Measurements from ENCODE around the gene GPR63.

The GPR63 gene

DNA sequence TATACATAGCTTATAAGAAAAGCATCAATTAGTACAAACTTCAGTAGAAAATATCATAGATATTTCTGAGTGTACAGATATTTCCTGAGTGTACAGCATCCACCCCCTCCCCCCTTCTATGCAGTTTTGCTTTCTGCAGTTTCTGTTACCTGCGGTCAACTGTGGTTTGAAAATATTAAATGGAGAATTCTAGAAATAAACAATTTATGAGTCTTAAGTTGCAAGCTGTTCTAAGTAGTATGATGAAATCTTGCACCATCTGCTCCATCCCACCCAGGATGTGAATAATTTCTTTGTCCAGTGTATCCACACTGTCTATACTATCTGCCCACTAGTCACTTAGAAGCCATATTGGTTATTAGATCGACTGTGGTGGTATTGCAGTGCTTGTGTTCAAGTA, 15.8 kb upstream of the GPR63 start:
- Histone ChIP-seq H3K4me1 (ENCODE audit: control insufficient read depth, low read depth, low read length) (no peaks in the 10 kb centered on the region), H3K27ac (ENCODE audit: low read length) (no peak overlapping the region), H3K9me3 (ENCODE audit: control insufficient read depth, low read depth, low read length) (no peaks in the 10 kb centered on the region), H3K36me3 (ENCODE audit: control insufficient read depth, low read depth, low read length) (no peaks in the 10 kb centered on the region), H3K4me3 (ENCODE audit: low read length) (no peak overlapping the region), H3K27me3 (ENCODE audit: control insufficient read depth, insufficient read depth, low read length) (no peaks in the 10 kb centered on the region), H3K9ac (ENCODE audit: low read length) (no peak overlapping the region)

DNA sequence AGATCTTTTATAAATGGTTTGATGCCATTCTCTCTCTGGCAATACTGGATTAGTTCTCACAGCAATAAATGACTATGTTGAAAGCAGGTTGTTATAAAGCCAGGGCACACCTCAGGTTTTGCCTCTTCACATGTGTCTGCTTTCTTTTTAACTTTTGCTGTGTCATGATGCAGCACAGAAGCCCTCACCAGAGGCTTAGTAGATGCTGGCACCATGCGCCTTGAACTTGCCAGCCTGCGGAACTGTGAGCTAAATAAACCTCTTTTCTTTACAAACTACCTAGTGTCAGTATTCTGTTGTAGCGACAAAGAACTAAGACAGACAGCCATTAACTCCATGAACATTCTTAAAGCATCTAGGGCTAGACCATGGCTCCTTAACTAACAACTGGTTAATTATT, 15.3 kb upstream of the GPR63 start:
- no peaks in the 10 kb centered on the region for H3K9me3 ChIP-seq (ENCODE audit: control insufficient read depth, low read depth, low read length)
- no peak overlapping the region for H3K27ac ChIP-seq (ENCODE audit: low read length)
- H3K9ac ChIP-seq (ENCODE audit: low read length): no peak overlapping the region
- H3K27me3 ChIP-seq (ENCODE audit: control insufficient read depth, insufficient read depth, low read length): no peaks in the 10 kb centered on the region
- no peak overlapping the region for H3K4me3 ChIP-seq (ENCODE audit: low read length)
- no peaks in the 10 kb centered on the region for H3K4me1 ChIP-seq (ENCODE audit: control insufficient read depth, low read depth, low read length)
- no peaks in the 10 kb centered on the region for H3K36me3 ChIP-seq (ENCODE audit: control insufficient read depth, low read depth, low read length)

DNA sequence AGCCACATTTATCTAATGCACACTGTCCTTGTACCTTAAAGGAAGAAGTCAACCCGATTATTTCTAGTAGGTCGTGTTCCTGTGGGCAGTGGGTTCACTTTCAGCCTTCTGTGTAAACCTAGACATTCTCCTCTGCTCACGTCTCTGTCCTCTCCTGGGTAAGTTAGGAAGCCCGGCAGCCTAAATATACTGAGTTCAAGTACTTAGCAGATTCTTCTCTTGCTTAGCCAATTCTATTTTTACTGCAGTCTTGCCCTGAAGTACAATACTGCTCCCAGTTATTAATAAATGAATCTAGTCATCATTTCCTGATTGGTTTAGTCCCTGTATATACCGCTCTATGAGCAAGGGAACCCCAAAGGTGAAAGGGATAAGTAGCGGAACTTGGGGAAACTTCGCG, 14.6 kb upstream of the GPR63 start:
- no peaks in the 10 kb centered on the region for H3K9me3 ChIP-seq (ENCODE audit: control insufficient read depth, low read depth, low read length)
- H3K4me3 ChIP-seq (ENCODE audit: low read length): no peak overlapping the region
- no peak overlapping the region for H3K9ac ChIP-seq (ENCODE audit: low read length)
- no peaks in the 10 kb centered on the region for H3K27me3 ChIP-seq (ENCODE audit: control insufficient read depth, insufficient read depth, low read length)
- no peak overlapping the region for H3K27ac ChIP-seq (ENCODE audit: low read length)
- no peaks in the 10 kb centered on the region for H3K36me3 ChIP-seq (ENCODE audit: control insufficient read depth, low read depth, low read length)
- no peaks in the 10 kb centered on the region for H3K4me1 ChIP-seq (ENCODE audit: control insufficient read depth, low read depth, low read length)

GRCh38 chr6:96849615-96850014, 12.3 kb upstream of the GPR63 start:
- Histone ChIP-seq H3K36me3 (ENCODE audit: control insufficient read depth, low read depth, low read length) (no peaks in the 10 kb centered on the region), H3K9ac (ENCODE audit: low read length) (no peak overlapping the region), H3K4me1 (ENCODE audit: control insufficient read depth, low read depth, low read length) (no peaks in the 10 kb centered on the region), H3K9me3 (ENCODE audit: control insufficient read depth, low read depth, low read length) (no peaks in the 10 kb centered on the region), H3K27me3 (ENCODE audit: control insufficient read depth, insufficient read depth, low read length) (no peaks in the 10 kb centered on the region), H3K4me3 (ENCODE audit: low read length) (no peak overlapping the region), H3K27ac (ENCODE audit: low read length) (no peak overlapping the region)

GRCh38 chr6:96844530-96844929, 7.3 kb upstream of the GPR63 start:
- H3K27ac ChIP-seq (ENCODE audit: low read length): no peak overlapping the region
- H3K36me3 ChIP-seq (ENCODE audit: control insufficient read depth, low read depth, low read length): no peaks in the 10 kb centered on the region
- no peak overlapping the region for H3K4me3 ChIP-seq (ENCODE audit: low read length)
- H3K9ac ChIP-seq (ENCODE audit: low read length): no peak overlapping the region
- H3K9me3 ChIP-seq (ENCODE audit: control insufficient read depth, low read depth, low read length): no peaks in the 10 kb centered on the region
- H3K4me1 ChIP-seq (ENCODE audit: control insufficient read depth, low read depth, low read length): no peaks in the 10 kb centered on the region
- no peaks in the 10 kb centered on the region for H3K27me3 ChIP-seq (ENCODE audit: control insufficient read depth, insufficient read depth, low read length)

GRCh38 chr6:96841345-96841744, 4.1 kb upstream of the GPR63 start:
- H3K9me3 ChIP-seq (ENCODE audit: control insufficient read depth, low read depth, low read length): no peaks in the 10 kb centered on the region
- peaks cover 4% of the 10 kb centered on the region for H3K4me1 ChIP-seq (ENCODE audit: control insufficient read depth, low read depth, low read length)
- H3K36me3 ChIP-seq (ENCODE audit: control insufficient read depth, low read depth, low read length): no peaks in the 10 kb centered on the region
- no peak overlapping the region for H3K27ac ChIP-seq (ENCODE audit: low read length)
- no peak overlapping the region for H3K9ac ChIP-seq (ENCODE audit: low read length)
- no peak overlapping the region for H3K4me3 ChIP-seq (ENCODE audit: low read length)
- H3K27me3 ChIP-seq (ENCODE audit: control insufficient read depth, insufficient read depth, low read length): peaks cover 15% of the 10 kb centered on the region

DNA sequence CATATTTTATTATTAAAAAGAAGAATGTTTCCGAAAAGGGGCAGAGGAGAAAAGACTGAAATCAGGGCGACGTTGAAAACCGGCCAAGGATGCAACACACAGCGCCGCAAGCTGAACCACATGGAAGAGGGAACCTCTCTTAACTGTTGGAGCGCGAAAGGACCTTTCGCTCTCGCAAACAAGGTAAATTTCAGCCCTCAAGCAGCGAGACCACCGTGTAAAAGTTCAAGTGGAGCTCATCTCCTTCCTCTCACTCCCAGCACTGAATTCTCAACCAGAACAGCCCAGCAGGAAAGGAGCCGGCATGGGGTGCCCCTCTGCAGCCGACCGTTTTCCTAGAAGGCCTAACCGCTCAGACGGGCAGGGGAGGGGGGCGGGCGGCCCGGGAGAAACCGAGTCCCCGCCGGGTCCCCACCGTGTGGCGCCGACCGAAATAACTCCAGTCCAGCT, 621 bp downstream of the GPR63 start:
- Histone ChIP-seq H3K4me3 (ENCODE audit: low read length) (peak overlapping the region; percentile 93), H3K4me1 (ENCODE audit: control insufficient read depth, low read depth, low read length) (peaks cover 14% of the 10 kb centered on the region), H3K27me3 (ENCODE audit: control insufficient read depth, insufficient read depth, low read length) (peaks cover 15% of the 10 kb centered on the region), H3K9ac (ENCODE audit: low read length) (peak overlapping the region; percentile 90), H3K9me3 (ENCODE audit: control insufficient read depth, low read depth, low read length) (no peaks in the 10 kb centered on the region), H3K36me3 (ENCODE audit: control insufficient read depth, low read depth, low read length) (no peaks in the 10 kb centered on the region), H3K27ac (ENCODE audit: low read length) (peak overlapping the region; percentile 59)

GRCh38 chr6:96834070-96834469, 3.2 kb downstream of the GPR63 start:
- no peak overlapping the region for H3K4me3 ChIP-seq (ENCODE audit: low read length)
- H3K27ac ChIP-seq (ENCODE audit: low read length): no peak overlapping the region
- H3K9ac ChIP-seq (ENCODE audit: low read length): no peak overlapping the region
- H3K9me3 ChIP-seq (ENCODE audit: control insufficient read depth, low read depth, low read length): no peaks in the 10 kb centered on the region
- H3K27me3 ChIP-seq (ENCODE audit: control insufficient read depth, insufficient read depth, low read length): peaks cover 13% of the 10 kb centered on the region
- H3K4me1 ChIP-seq (ENCODE audit: control insufficient read depth, low read depth, low read length): peaks cover 14% of the 10 kb centered on the region
- H3K36me3 ChIP-seq (ENCODE audit: control insufficient read depth, low read depth, low read length): peaks cover 17% of the 10 kb centered on the region

DNA sequence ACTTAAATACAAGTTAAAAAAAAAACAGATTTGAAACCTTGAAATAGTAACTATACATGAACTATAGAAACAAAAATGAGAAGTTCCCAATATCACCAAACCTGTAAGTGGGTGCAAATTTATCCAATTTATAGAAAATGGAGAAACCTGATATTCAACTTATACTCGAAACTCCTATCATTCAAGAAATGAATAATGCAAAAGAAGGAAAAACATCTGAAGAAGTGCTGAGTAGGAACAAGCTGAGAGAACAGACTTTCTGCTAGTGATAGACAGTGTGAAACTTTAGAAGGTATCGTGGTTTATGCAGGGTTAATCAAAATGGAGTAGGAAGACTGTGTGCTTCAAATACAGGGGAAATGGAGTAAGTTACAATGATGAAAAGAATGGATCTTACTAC, 4.5 kb downstream of the GPR63 start:
- no peak overlapping the region for H3K9ac ChIP-seq (ENCODE audit: low read length)
- peaks cover 10% of the 10 kb centered on the region for H3K4me1 ChIP-seq (ENCODE audit: control insufficient read depth, low read depth, low read length)

GRCh38 chr6:96826865-96827264, 10.4 kb downstream of the GPR63 start:
- Histone ChIP-seq H3K27ac (ENCODE audit: low read length) (no peak overlapping the region), H3K36me3 (ENCODE audit: control insufficient read depth, low read depth, low read length) (peaks cover 27% of the 10 kb centered on the region), H3K27me3 (ENCODE audit: control insufficient read depth, insufficient read depth, low read length) (no peaks in the 10 kb centered on the region), H3K4me3 (ENCODE audit: low read length) (no peak overlapping the region), H3K4me1 (ENCODE audit: control insufficient read depth, low read depth, low read length) (no peaks in the 10 kb centered on the region), H3K9ac (ENCODE audit: low read length) (no peak overlapping the region), H3K9me3 (ENCODE audit: control insufficient read depth, low read depth, low read length) (no peaks in the 10 kb centered on the region)

More for the DNA sequence above, 4.5 kb downstream of the GPR63 start:
- Histone ChIP-seq H3K4me3 (ENCODE audit: low read length) (no peak overlapping the region), H3K9me3 (ENCODE audit: control insufficient read depth, low read depth, low read length) (no peaks in the 10 kb centered on the region), H3K27ac (ENCODE audit: low read length) (no peak overlapping the region), H3K36me3 (ENCODE audit: control insufficient read depth, low read depth, low read length) (peaks cover 19% of the 10 kb centered on the region), H3K27me3 (ENCODE audit: control insufficient read depth, insufficient read depth, low read length) (peaks cover under 1% of the 10 kb centered on the region)

DNA sequence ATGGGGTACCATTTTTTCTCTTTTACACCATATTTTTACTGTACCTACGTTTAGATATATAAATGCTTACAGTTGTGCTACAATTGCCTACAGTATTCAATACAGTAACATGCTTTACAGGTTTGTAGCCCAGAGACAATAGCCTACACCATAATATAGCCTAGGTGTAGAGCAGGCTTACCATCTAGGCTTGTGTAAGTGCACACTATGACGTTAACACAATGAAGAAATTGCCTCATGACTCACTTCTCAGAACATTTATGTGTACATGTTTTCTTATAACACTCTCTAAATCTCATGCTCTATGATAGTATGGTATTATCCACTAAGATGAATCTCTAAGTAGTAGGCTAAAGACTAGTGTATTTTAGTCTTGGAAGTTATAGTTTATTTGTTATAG, 13.5 kb downstream of the GPR63 start:
- Histone ChIP-seq H3K9me3 (ENCODE audit: control insufficient read depth, low read depth, low read length) (no peaks in the 10 kb centered on the region), H3K9ac (ENCODE audit: low read length) (no peak overlapping the region), H3K4me3 (ENCODE audit: low read length) (no peak overlapping the region), H3K4me1 (ENCODE audit: control insufficient read depth, low read depth, low read length) (peaks cover 7% of the 10 kb centered on the region), H3K27me3 (ENCODE audit: control insufficient read depth, insufficient read depth, low read length) (no peaks in the 10 kb centered on the region), H3K36me3 (ENCODE audit: control insufficient read depth, low read depth, low read length) (peaks cover 8% of the 10 kb centered on the region), H3K27ac (ENCODE audit: low read length) (no peak overlapping the region)

DNA sequence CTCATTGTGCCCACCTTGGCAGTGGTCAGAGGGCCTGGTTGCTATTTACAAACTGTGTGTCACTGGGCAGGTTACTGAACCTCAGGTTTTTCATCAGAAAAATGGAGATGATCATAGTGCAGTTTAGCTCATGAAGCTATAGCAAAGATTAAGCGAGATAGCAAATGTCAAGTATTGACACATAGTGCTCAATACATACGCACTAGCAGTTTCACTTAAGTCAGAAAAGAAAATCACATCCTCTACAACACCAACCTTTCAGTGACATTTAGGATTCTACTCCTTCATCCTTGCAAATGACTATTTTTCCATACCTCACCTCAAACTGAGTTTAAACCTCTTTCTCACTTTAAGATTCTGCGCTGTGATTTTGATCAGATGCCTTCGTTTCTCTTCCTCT, 16.2 kb downstream of the GPR63 start:
- peaks cover 4% of the 10 kb centered on the region for H3K36me3 ChIP-seq (ENCODE audit: control insufficient read depth, low read depth, low read length)
- no peak overlapping the region for H3K9ac ChIP-seq (ENCODE audit: low read length)
- no peaks in the 10 kb centered on the region for H3K27me3 ChIP-seq (ENCODE audit: control insufficient read depth, insufficient read depth, low read length)
- peaks cover 15% of the 10 kb centered on the region for H3K4me1 ChIP-seq (ENCODE audit: control insufficient read depth, low read depth, low read length)
- no peaks in the 10 kb centered on the region for H3K9me3 ChIP-seq (ENCODE audit: control insufficient read depth, low read depth, low read length)
- no peak overlapping the region for H3K4me3 ChIP-seq (ENCODE audit: low read length)
- H3K27ac ChIP-seq (ENCODE audit: low read length): no peak overlapping the region

All from iPS-18a (cell line).